Inflammatory macrophage (primary cell): Measurements from ENCODE around the gene SYNPO2.
A peak's percentile ranks its signal among the peaks of the same experiment; 100 is the strongest.

Experiments
- DNase-seq, 2 donors: peaks; one replicate each; pipeline ENCODE4 v3.0.0-alpha.2; 2020 to 2022

Gene SYNPO2

DNA sequence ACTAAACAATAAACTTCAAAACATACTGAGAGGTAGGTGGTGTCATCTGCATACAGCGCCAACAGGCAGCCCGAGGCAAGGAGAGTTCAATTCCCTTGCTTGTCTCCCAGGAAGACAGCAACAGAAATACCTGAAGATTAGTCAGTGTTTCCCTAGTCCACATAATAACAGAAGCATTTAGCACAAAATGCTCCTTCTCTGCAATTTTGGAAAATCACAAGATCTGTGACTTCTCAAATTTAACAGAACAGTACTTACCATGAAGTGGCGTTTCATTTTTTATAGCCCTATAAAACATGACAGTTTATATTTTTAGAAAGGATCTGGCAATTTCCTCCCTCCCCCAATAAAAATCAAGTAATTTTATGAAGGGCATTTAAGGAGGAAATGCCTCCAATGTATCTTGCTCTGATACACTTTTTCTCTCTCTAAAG lies 179.9 kb downstream of the SYNPO2 start:
- DNase-seq = no peak

GRCh38 chr4:119070301-119070700 lies 181.6 kb downstream of the SYNPO2 start:
- no peak for DNase-seq

GRCh38 chr4:119080721-119081541 lies 192.3 kb downstream of the SYNPO2 start:
- no peak for DNase-seq

DNA sequence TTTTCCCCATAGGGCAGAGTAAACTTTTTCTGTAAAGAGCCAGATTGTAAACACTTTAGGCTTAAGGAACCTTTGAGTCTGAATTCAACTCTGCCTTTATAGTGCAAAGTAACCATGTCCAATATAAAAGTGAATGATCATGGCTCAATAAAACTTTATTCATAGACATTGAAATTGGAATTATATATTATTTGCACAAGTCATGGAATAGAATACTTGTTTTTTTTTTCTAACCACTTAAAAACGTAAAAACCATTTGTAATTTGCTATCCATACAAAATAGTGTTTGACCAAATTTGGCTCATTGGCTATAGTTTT lies 192.8 kb downstream of the SYNPO2 start:
- no peak for DNase-seq

DNA sequence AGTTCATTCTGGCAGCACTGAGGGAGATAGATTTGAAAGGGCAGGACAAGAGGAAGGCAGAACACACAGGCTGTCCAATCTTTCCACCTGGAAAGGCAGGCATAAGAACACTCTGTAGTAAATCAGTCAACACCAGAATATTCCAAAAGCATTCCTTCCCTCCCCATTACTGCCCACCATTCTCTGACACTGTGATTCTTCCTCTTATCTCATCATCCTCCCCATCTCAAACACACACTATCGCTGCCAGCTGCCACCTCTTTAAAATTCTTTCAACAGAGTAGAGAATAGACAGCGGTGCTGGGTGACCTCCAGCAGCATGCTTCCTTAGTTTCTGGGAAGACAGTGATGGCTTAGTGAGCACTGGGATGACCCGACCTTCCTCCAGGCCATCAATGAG lies 193.3 kb downstream of the SYNPO2 start:
- DNase-seq = no peak

DNA sequence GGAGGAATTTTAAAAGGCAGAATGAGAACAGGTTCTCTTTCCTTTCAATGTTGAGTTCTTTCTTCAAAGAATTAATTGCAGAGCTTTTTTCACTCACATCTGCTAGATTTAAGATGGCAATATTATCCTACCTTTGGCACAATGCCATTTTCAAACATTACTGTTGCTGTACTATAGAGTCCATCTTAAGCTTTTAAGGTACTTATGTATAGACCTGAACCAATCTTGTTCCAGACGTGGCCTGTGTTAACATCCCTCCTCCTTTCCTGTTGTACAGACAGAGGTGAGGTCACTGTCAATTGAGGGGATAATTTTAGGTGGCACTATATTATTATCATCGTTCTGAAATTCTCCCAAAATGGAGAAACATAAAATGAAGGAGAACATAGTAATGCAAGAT lies 194.0 kb downstream of the SYNPO2 start:
- no peak for DNase-seq

DNA sequence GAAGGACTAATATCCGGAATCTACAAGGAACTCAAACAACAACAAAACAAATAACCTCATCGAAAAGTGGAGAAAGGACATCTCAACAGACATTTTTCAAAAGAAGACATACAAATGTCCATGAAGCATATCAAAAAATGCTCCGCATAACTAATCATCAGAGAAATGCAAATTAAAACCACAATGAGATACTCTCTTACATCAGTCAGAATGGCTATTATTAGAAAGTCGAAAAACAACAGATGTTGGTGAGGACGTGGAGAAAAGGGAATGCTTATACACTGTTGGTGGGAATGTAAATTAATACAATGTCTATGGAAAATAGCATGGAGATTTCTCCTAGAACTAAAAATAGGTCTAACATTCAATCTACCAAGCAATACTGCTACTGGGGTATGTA lies 195.9 kb downstream of the SYNPO2 start:
- DNase-seq = no peak

DNA sequence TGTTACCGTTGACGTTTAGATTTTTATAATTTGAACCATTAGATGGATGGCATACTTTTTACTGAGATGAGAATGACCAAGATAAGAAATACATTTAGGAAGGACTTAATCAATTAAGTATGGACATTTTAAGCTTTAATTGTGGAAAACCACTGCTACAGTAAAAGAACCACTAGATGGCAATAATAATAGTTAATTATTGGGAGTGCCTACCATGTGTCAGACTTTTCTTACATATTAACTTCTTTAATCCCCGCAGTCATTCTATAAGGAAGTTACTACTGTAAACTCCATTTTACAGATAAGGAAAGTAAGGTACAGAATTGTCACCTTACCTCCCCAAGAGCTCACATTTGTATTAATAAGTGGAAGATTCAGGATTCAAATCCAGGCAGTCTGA lies 198.5 kb downstream of the SYNPO2 start:
- peak in 1 of 2 donors; percentile 28 for DNase-seq

DNA sequence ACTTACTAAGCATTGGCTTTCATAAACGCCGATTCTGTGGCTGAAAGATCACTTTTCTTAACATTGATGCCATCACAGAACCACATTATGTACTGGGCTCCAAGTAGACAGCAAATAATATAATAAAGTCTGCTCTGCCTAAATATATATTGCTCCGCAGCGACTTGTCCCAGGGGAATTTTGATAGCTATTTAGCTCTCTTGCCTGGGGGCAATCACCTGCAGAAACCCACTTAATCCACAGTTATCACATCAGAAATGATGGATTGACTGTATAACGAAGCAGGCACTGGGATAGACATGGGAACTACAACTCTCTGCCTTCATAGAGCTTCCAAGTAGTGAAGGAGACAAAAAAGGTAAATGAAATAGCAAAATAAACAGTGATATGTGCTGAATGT lies 199.0 kb downstream of the SYNPO2 start:
- no peak for DNase-seq

- DNase-seq = peak; percentile 17 to 28
These were observed 204.6 kb downstream of the SYNPO2 start for GRCh38 chr4:119093042-119093827.

DNA sequence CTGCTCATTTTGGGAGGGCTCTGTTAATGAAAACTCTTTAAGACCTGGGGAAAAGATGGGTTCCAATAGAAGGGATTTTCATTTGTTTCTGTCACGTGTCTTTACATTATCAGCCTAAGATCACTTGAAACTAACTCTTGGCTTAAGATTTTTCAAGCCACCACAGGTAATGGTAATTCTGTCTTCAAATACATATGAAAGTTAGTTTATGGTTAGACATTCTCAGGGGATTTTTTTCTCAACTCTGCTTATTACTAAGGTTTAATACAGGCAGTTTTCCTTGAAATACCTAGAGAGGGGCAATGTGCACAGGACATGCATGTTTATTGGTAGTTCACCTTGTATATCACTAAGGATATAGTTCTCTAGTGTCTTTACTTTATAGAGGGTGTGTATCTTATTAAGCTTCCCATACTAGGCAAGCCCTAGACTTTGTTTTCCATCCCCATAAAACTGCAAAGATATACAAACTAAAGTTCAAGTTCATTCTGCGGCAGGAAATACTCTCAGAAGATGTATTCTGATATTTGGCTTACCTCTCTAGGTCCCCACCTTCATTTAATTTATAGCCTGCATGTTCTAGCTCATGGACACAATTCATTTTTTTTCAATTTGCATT lies 208.7 kb downstream of the SYNPO2 start:
- no peak for DNase-seq

DNA sequence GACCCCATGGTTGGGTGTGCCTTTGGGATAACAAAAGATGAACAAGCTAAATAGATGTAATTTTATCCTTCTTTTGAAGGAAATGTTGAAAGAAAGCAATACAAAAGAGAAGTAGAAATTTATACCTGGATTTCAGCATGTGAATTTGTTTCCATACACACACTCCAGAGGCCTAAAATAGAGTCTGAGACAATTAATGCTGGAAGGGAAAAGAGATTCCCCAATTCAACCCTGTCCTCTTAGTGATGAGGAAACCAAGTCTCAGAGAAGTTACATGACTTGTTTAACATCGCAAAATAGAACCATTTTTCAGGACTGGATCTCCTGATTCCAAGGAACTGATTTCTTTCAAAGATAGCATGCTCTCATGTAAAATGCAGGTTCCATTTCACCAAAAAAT lies 209.7 kb downstream of the SYNPO2 start:
- DNase-seq = no peak

- peak in 1 of 2 donors; percentile 24 for DNase-seq
These were observed 210.7 kb downstream of the SYNPO2 start for GRCh38 chr4:119099227-119099810.

- DNase-seq = peak; percentile 76 to 84
These were observed 212.0 kb downstream of the SYNPO2 start for GRCh38 chr4:119100655-119101054.

- DNase-seq = peak; percentile 76 to 93
These were observed 214.6 kb downstream of the SYNPO2 start for GRCh38 chr4:119103263-119103662.

GRCh38 chr4:119104644-119105273 lies 216.1 kb downstream of the SYNPO2 start:
- no peak for DNase-seq

DNA sequence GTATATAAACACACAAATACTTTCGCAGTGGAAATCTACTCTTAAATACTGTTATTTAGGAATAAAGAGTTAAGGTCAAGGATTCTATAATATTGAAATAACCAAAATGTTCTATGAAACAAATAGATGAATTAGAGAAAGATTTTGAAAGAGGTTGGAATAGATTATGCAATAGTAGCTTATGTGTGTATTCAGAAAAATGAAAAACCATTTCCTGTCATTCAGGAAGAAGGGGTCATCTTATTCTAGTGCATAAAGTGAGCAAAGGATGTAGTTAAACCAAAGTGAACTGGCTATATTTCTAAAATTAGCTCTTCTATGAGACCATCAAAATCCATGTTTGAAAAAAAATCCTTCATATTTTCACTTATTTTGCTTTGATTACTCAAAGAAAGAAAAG lies 217.0 kb downstream of the SYNPO2 start:
- DNase-seq = peak in 1 of 2 donors; percentile 19

GRCh38 chr4:119106036-119107000 lies 217.7 kb downstream of the SYNPO2 start:
- no peak for DNase-seq

DNA sequence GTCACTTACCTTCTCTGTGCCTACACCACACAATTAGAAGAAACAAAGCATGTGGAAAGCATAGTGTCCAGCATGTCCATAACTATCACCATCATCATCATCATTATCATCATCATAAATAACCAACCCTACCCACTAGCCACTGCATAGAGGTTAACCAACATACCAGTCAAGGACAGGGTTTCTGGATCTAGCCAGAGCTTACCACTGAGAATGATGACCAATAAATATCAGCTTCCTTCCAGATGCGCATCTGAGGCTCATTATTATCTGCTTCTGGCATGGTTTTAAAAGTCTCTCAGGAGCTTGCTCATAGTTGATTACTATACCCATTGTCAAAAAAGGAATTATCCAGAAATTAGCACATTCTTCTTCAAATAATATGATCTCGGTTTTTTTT lies 221.5 kb downstream of the SYNPO2 start:
- no peak for DNase-seq
